B cell (primary cell): ENCODE data around the gene SOX6.

ENCODE experiments used
- CTCF ChIP-seq: fragments of 200-600 bp; IDR thresholded peaks from one replicate; pipeline ENCODE4 v1.8.0; 2022; ENCODE audit warnings: antibody characterized with exemption, mild to moderate bottlenecking
- EZH2 ChIP-seq: IDR thresholded peaks from 2 replicates; pipeline ENCODE4 v1.6.1; 2012; ENCODE audit warnings: borderline replicate concordance, low read depth, mild to moderate bottlenecking, moderate library complexity, low read length; ENCODE audit not compliant: insufficient read depth, poor library complexity, severe bottlenecking

GRCh38 chr11:16078936-16079335 is 277.4 kb downstream of the SOX6 start:
- no peak for TF ChIP-seq CTCF
- no peak for TF ChIP-seq EZH2
